ENCODE measurements around the gene TMEM134.

TMEM134 gene

GRCh38 chr11:67508486-67509121 lies 39.6 kb upstream of the TMEM134 start:
- Histone ChIP-seq H3K36me3 (ENCODE audit: control insufficient read depth in 4 of 4, insufficient read depth in 4 of 4, low read length in 3 of 4) (peaks cover 0 to 5% (median 0%) of the 10 kb centered on the region in 4 experiments), H3K4me1 (ENCODE audit: control extremely low read depth in 1 of 4, control insufficient read depth in 4 of 4, insufficient read depth in 4 of 4, low read length in 3 of 4) (peaks cover 0 to 47% (median 45%) of the 10 kb centered on the region in 4 experiments), H3K27ac (ENCODE audit: insufficient read depth in 1 of 2, low read depth in 1 of 2, low read length in 2 of 2, poor library complexity in 1 of 2, severe bottlenecking in 2 of 2) (peak overlapping the region; percentile 98 to 99), H3K9me3 (ENCODE audit: control extremely low read depth in 1 of 5, control insufficient read depth in 4 of 5, insufficient read depth in 2 of 5, low read depth in 1 of 5, low read length in 4 of 5) (no peaks in the 10 kb centered on the region), H3K4me3 (ENCODE audit: control insufficient read depth in 1 of 7, extremely low read depth in 1 of 7, insufficient read depth in 4 of 7, low read depth in 2 of 7, low read length in 6 of 7) (peak overlapping the region; percentile 70 to 94 (median 87)), H3K27me3 (replicated peaks in 2 of 5; ENCODE audit: control insufficient read depth in 4 of 5, insufficient read depth in 5 of 5, low read length in 4 of 5) (peaks cover 0 to 14% (median 2%) of the 10 kb centered on the region in 5 experiments)
- CTCF ChIA-PET, result no interaction called here
- peak; percentile 97 to 98 (median 98) for DNase-seq
- WGBS (ENCODE audit: insufficient coverage), result 0% methylated on average over 46 of the region's 57 CpGs
- POLR2A ChIA-PET, result no interaction called here

- POLR2A ChIA-PET, result no interaction called here
These were observed 38.9 kb upstream of the TMEM134 start, which contains the start of gene CDK2AP2 for GRCh38 chr11:67507864-67508485. TSS of gene CDK2AP2 (minus strand) at chr11:67508162. CDS start at chr11:67508082, 80 bp downstream.

GRCh38 chr11:67507242-67507863 lies 38.3 kb upstream of the TMEM134 start:
- Histone ChIP-seq H3K4me3 (ENCODE audit: control insufficient read depth in 1 of 7, extremely low read depth in 1 of 7, insufficient read depth in 4 of 7, low read depth in 2 of 7, low read length in 6 of 7) (peak overlapping the region; percentile 23 to 94 (median 87)), H3K27me3 (replicated peaks in 2 of 5; ENCODE audit: control insufficient read depth in 4 of 5, insufficient read depth in 5 of 5, low read length in 4 of 5) (peaks cover 0 to 20% (median 2%) of the 10 kb centered on the region in 5 experiments), H3K4me1 (ENCODE audit: control extremely low read depth in 1 of 4, control insufficient read depth in 4 of 4, insufficient read depth in 4 of 4, low read length in 3 of 4) (peaks cover 0 to 49% (median 47%) of the 10 kb centered on the region in 4 experiments), H3K9me3 (ENCODE audit: control extremely low read depth in 1 of 5, control insufficient read depth in 4 of 5, insufficient read depth in 2 of 5, low read depth in 1 of 5, low read length in 4 of 5) (no peaks in the 10 kb centered on the region), H3K36me3 (ENCODE audit: control insufficient read depth in 4 of 4, insufficient read depth in 4 of 4, low read length in 3 of 4) (peaks cover 0 to 5% (median 2%) of the 10 kb centered on the region in 4 experiments), H3K27ac (ENCODE audit: insufficient read depth in 1 of 2, low read depth in 1 of 2, low read length in 2 of 2, poor library complexity in 1 of 2, severe bottlenecking in 2 of 2) (peak overlapping the region; percentile 98 to 99)
- 39% methylated on average over 32 of the region's 33 CpGs for WGBS (ENCODE audit: insufficient coverage)
- CTCF ChIA-PET, result interaction anchor here (1.0 kb wide), 1 partner anchor 39 kb away, joined by 3 read pairs; no protein-coding TSS in a partner anchor
- POLR2A ChIA-PET, result no interaction called here
- peak in 1 of 3 donors; percentile 25 for DNase-seq

More at GRCh38 chr11:67507864-67508485, 38.9 kb upstream of the TMEM134 start, which contains the start of gene CDK2AP2:
- Histone ChIP-seq H3K9me3 (ENCODE audit: control extremely low read depth in 1 of 5, control insufficient read depth in 4 of 5, insufficient read depth in 2 of 5, low read depth in 1 of 5, low read length in 4 of 5) (no peaks in the 10 kb centered on the region), H3K27ac (ENCODE audit: insufficient read depth in 1 of 2, low read depth in 1 of 2, low read length in 2 of 2, poor library complexity in 1 of 2, severe bottlenecking in 2 of 2) (peak within 1 kb of the TSS; percentile 98 to 99), H3K4me1 (ENCODE audit: control extremely low read depth in 1 of 4, control insufficient read depth in 4 of 4, insufficient read depth in 4 of 4, low read length in 3 of 4) (peaks cover 0 to 49% (median 47%) of the 10 kb centered on the region in 4 experiments), H3K27me3 (replicated peaks in 2 of 5; ENCODE audit: control insufficient read depth in 4 of 5, insufficient read depth in 5 of 5, low read length in 4 of 5) (peaks cover 0 to 19% (median 2%) of the 10 kb centered on the region in 5 experiments), H3K36me3 (ENCODE audit: control insufficient read depth in 4 of 4, insufficient read depth in 4 of 4, low read length in 3 of 4) (peaks cover 0 to 5% (median under 1%) of the 10 kb centered on the region in 4 experiments), H3K4me3 (ENCODE audit: control insufficient read depth in 1 of 7, extremely low read depth in 1 of 7, insufficient read depth in 4 of 7, low read depth in 2 of 7, low read length in 6 of 7) (peak within 1 kb of the TSS; percentile 70 to 94 (median 87))
- WGBS (ENCODE audit: insufficient coverage), result 0% methylated on average over 57 of the region's 57 CpGs
- CTCF ChIA-PET, result interaction anchor here (1.0 kb wide), 1 partner anchor 40 kb away, joined by 3 read pairs; no protein-coding TSS in a partner anchor
- peak; percentile 98 to 100 (median 99) for DNase-seq

GRCh38 chr11:67506426-67507051 lies 37.5 kb upstream of the TMEM134 start:
- 92% methylated on average over 14 of the region's 16 CpGs for WGBS (ENCODE audit: insufficient coverage)
- no peak overlapping the region for H3K4me3 ChIP-seq (ENCODE audit: control insufficient read depth in 1 of 7, extremely low read depth in 1 of 7, insufficient read depth in 4 of 7, low read depth in 2 of 7, low read length in 6 of 7)
- DNase-seq, result no peak
- H3K4me1 ChIP-seq (ENCODE audit: control extremely low read depth in 1 of 4, control insufficient read depth in 4 of 4, insufficient read depth in 4 of 4, low read length in 3 of 4), result peaks cover 0 to 49% (median 47%) of the 10 kb centered on the region in 4 experiments
- peaks cover 0 to 13% (median 4%) of the 10 kb centered on the region in 4 experiments for H3K36me3 ChIP-seq (ENCODE audit: control insufficient read depth in 4 of 4, insufficient read depth in 4 of 4, low read length in 3 of 4)
- peak overlapping the region in 1 of 2 experiments; percentile 6 for H3K27ac ChIP-seq (ENCODE audit: insufficient read depth in 1 of 2, low read depth in 1 of 2, low read length in 2 of 2, poor library complexity in 1 of 2, severe bottlenecking in 2 of 2)
- peaks cover 0 to 22% (median 0%) of the 10 kb centered on the region in 5 experiments for H3K27me3 ChIP-seq (replicated peaks in 2 of 5; ENCODE audit: control insufficient read depth in 4 of 5, insufficient read depth in 5 of 5, low read length in 4 of 5)
- H3K9me3 ChIP-seq (ENCODE audit: control extremely low read depth in 1 of 5, control insufficient read depth in 4 of 5, insufficient read depth in 2 of 5, low read depth in 1 of 5, low read length in 4 of 5), result no peaks in the 10 kb centered on the region
- ChIA-PET POLR2A (no interaction called here), CTCF (interaction anchor here (0.6 to 2.0 kb wide), 5 partner anchors 22 to 155 kb away, joined by 3 to 5 read pairs (median 4); partner anchors contain the start of gene PTPRCAP)

GRCh38 chr11:67505605-67506396 lies 36.8 kb upstream of the TMEM134 start:
- Histone ChIP-seq H3K36me3 (ENCODE audit: control insufficient read depth in 4 of 4, insufficient read depth in 4 of 4, low read length in 3 of 4) (peaks cover 0 to 16% (median 7%) of the 10 kb centered on the region in 4 experiments), H3K4me1 (ENCODE audit: control extremely low read depth in 1 of 4, control insufficient read depth in 4 of 4, insufficient read depth in 4 of 4, low read length in 3 of 4) (peaks cover 0 to 53% (median 47%) of the 10 kb centered on the region in 4 experiments), H3K9me3 (ENCODE audit: control extremely low read depth in 1 of 5, control insufficient read depth in 4 of 5, insufficient read depth in 2 of 5, low read depth in 1 of 5, low read length in 4 of 5) (no peaks in the 10 kb centered on the region), H3K27ac (ENCODE audit: insufficient read depth in 1 of 2, low read depth in 1 of 2, low read length in 2 of 2, poor library complexity in 1 of 2, severe bottlenecking in 2 of 2) (peak overlapping the region in 1 of 2 experiments; percentile 55), H3K4me3 (ENCODE audit: control insufficient read depth in 1 of 7, extremely low read depth in 1 of 7, insufficient read depth in 4 of 7, low read depth in 2 of 7, low read length in 6 of 7) (peak overlapping the region in 6 of 7 experiments; percentile 9 to 82 (median 73)), H3K27me3 (replicated peaks in 2 of 5; ENCODE audit: control insufficient read depth in 4 of 5, insufficient read depth in 5 of 5, low read length in 4 of 5) (peaks cover 0 to 22% (median 0%) of the 10 kb centered on the region in 5 experiments)
- POLR2A ChIA-PET, result interaction anchor here (1.1 kb wide), 1 partner anchor 14 kb away, joined by 4 read pairs; no protein-coding TSS in a partner anchor
- CTCF ChIA-PET, result interaction anchor here (0.6 to 2.0 kb wide), 8 partner anchors 15 to 160 kb away, joined by 3 to 5 read pairs (median 4); partner anchors contain the start of gene PTPRCAP
- WGBS (ENCODE audit: insufficient coverage), result 21% methylated on average over 12 of the region's 17 CpGs
- peak; percentile 92 to 96 (median 96) for DNase-seq

All from common myeloid progenitor, CD34-positive (primary cell).